B cell (primary cell): ENCODE data around the gene BRD9. TPM values are rescaled to one million over a fixed set of nuclear protein-coding genes. Genes with fewer than 3 reads are reported as not detected.

ENCODE experiments used
- ATAC-seq: fragments of 200-7000 bp; cut with Tn5 transposase; one replicate; pipeline ENCODE4 v1.10.0; 2021; ENCODE audit warnings: low read depth, mild to moderate bottlenecking, moderate number of reproducible peaks, moderate library complexity
- CTCF ChIA-PET: fragments of 350-600 bp; sonication (Branson Sonifier 250); formaldehyde crosslinking; loops from one replicate; lab custom pipeline; 2021; ENCODE audit warnings: antibody characterized with exemption, inconsistent platforms; lab: Charles Lee
- POLR2A ChIA-PET: fragments of 350-600 bp; sonication (Branson Sonifier 250); formaldehyde crosslinking; loops from one replicate; lab custom pipeline; 2021; ENCODE audit warnings: antibody characterized with exemption; lab: Charles Lee
- DNase-seq: peaks from one replicate; pipeline ENCODE4 v3.0.0; 2013
- H2AFZ ChIP-seq: 2 replicates; pipeline ENCODE4 v1.6.1; 2012; ENCODE audit warnings: mild to moderate bottlenecking, low read depth, low read length; ENCODE audit not compliant: insufficient read depth, poor library complexity, severe bottlenecking
- H3K27ac ChIP-seq, 2 donors: 1 replicate in 1 of 2; 2 replicates in 1 of 2; pipeline ENCODE4 v1.5.1; 2012 to 2013; ENCODE audit warnings: low read length in 2 of 2, mild to moderate bottlenecking in 2 of 2, moderate library complexity in 1 of 2
- H3K27me3 ChIP-seq, 4 experiments: fragments of 200-600 bp in 1 of 4; sonication (generic) in 1 of 4; replicated peaks in 1 of 4; 1 replicate in 2 of 4; 2 replicates in 2 of 4; pipeline versions ENCODE4 v1.6.1 to v1.7.0; 2013 to 2016; ENCODE audit warnings: low read length in 3 of 4, mild to moderate bottlenecking in 2 of 4, mixed read lengths in 1 of 4, moderate library complexity in 1 of 4; ENCODE audit not compliant: insufficient read depth in 4 of 4, control insufficient read depth in 3 of 4; ENCODE audit errors: control extremely low read depth in 1 of 4
- H3K36me3 ChIP-seq, 2 experiments: replicated peaks in 1 of 2; 1 replicate in 1 of 2; 2 replicates in 1 of 2; pipeline versions ENCODE4 v1.6.1 to v1.7.1; 2013; ENCODE audit warnings: low read length in 1 of 2; ENCODE audit not compliant: insufficient read depth in 2 of 2, control insufficient read depth in 1 of 2; ENCODE audit errors: control extremely low read depth in 1 of 2, extremely low read depth in 1 of 2
- H3K4me1 ChIP-seq, 2 donors: fragments of 200-600 bp in 1 of 2; sonication (generic) in 1 of 2; 1 replicate in 1 of 2; 2 replicates in 1 of 2; pipeline versions ENCODE4 v1.5.1 to v1.6.1; 2013 to 2017; ENCODE audit warnings: low read length in 2 of 2; ENCODE audit not compliant: control insufficient read depth in 2 of 2, insufficient read depth in 2 of 2
- H3K4me2 ChIP-seq: replicated peaks from 2 replicates; pipeline ENCODE3; 2012; ENCODE audit warnings: mild to moderate bottlenecking, low read depth, low read length; ENCODE audit not compliant: poor library complexity, severe bottlenecking
- H3K4me3 ChIP-seq, 5 experiments: fragments of 200-600 bp in 1 of 5; sonication (generic) in 1 of 5; 1 replicate in 3 of 5; 2 replicates in 2 of 5; pipeline versions ENCODE4 v1.5.1 to v1.7.0; 2011 to 2016; ENCODE audit warnings: low read length in 4 of 5, mild to moderate bottlenecking in 4 of 5, low read depth in 2 of 5, control low read depth in 1 of 5, moderate library complexity in 1 of 5; ENCODE audit not compliant: insufficient read depth in 1 of 5; ENCODE audit errors: control extremely low read depth in 1 of 5, extremely low read depth in 1 of 5
- H3K79me2 ChIP-seq: fragments of 200-600 bp; sonication (generic); one replicate; pipeline ENCODE4 v1.6.0; 2016; ENCODE audit warnings: low read length; ENCODE audit not compliant: control insufficient read depth, insufficient read depth
- H3K9ac ChIP-seq: fragments of 200-600 bp; sonication (generic); 2 replicates; pipeline ENCODE4 v1.6.1; 2017; ENCODE audit warnings: mild to moderate bottlenecking, low read length, moderate library complexity
- H3K9me3 ChIP-seq, 3 donors: one replicate each; pipeline versions ENCODE4 v1.6.1 to v1.7.1; 2013; ENCODE audit warnings: low read length in 2 of 3; ENCODE audit not compliant: control insufficient read depth in 2 of 3, insufficient read depth in 1 of 3; ENCODE audit errors: control extremely low read depth in 1 of 3
- H4K20me1 ChIP-seq: 2 replicates; pipeline ENCODE4 v1.6.0; 2012; ENCODE audit warnings: mild to moderate bottlenecking, low read length; ENCODE audit not compliant: insufficient read depth, control insufficient read depth, poor library complexity, severe bottlenecking
- H3K27ac Mint-ChIP-seq: one replicate; pipeline ENCODE4 v1.8.0; 2021; ENCODE audit warnings: mixed read lengths
- H3K27me3 Mint-ChIP-seq: one replicate; pipeline ENCODE4 v1.8.0; 2021; ENCODE audit warnings: mixed read lengths
- H3K4me1 Mint-ChIP-seq: one replicate; pipeline ENCODE4 v1.8.0; 2021; ENCODE audit warnings: mixed read lengths
- H3K4me3 Mint-ChIP-seq: one replicate; pipeline ENCODE4 v1.8.0; 2021; ENCODE audit warnings: mixed read lengths
- H3K9me3 Mint-ChIP-seq: one replicate; pipeline ENCODE4 v1.8.0; 2022; ENCODE audit warnings: mixed read lengths; ENCODE audit not compliant: insufficient read depth
- EZH2 ChIP-seq: IDR thresholded peaks from 2 replicates; pipeline ENCODE4 v1.6.1; 2012; ENCODE audit warnings: borderline replicate concordance, low read depth, mild to moderate bottlenecking, moderate library complexity, low read length; ENCODE audit not compliant: insufficient read depth, poor library complexity, severe bottlenecking
- WGBS: methylation state at CpG from one replicate; pipeline ENCODE4 v1.1.5; 2013; ENCODE audit warnings: missing lambda C conversion rate; ENCODE audit not compliant: insufficient coverage; 5-methylcytosine and 5-hydroxymethylcytosine counted together
- intact Hi-C: fragments of 100-400 bp; cut with micrococcal nuclease; formaldehyde crosslinking; loops from one replicate; pipeline ENCODE4 v1.10.0; 2022
- polyA plus RNA-seq: library from polyadenylated mRNA; depleted of rRNA; stranded (reverse); fragments of >200 nt; gene quantifications from 2 replicates; pipeline ENCODE4 v1.2.3, GENCODE V29; 2012
- total RNA-seq, 2 donors: library from RNA; stranded (reverse); fragments of 120-200 nt in 1 of 2; gene quantifications; 1 replicate in 1 of 2; 2 replicates in 1 of 2; pipeline versions ENCODE4 v1.2.3 to v1.2.4, GENCODE V29; 2013 to 2022
- TF ChIP-seq, protein P1 (sequence below): fragments of 200-600 bp; IDR thresholded peaks from one replicate; pipeline ENCODE4 v1.8.0; 2022; ENCODE audit warnings: antibody characterized with exemption, mild to moderate bottlenecking

Gene BRD9
- total and polyA plus RNA-seq, 2 donors (not counting 1 experiment from before 2014, with no cell fraction given): 28.3 to 68.6 TPM

- Histone ChIP-seq H3K27ac (no peak overlapping the region), H3K79me2 (no peaks in the 10 kb centered on the region), H2AFZ (no peak overlapping the region), H3K27me3 (peaks cover 0 to 3% (median 0%) of the 10 kb centered on the region in 4 experiments), H3K9ac (no peak overlapping the region), H3K36me3 (no peaks in the 10 kb centered on the region), H3K4me3 (no peak overlapping the region), H3K4me1 (no peaks in the 10 kb centered on the region), H4K20me1 (no peaks in the 10 kb centered on the region), H3K9me3 (no peaks in the 10 kb centered on the region), H3K4me2 (no peak overlapping the region)
- no peak overlapping the region for H3K27ac Mint-ChIP-seq
- intact Hi-C loops: no loop called here
- ATAC-seq (no peak), DNase-seq (no peak)
- H3K27me3 Mint-ChIP-seq: peaks cover 6% of the 10 kb centered on the region
- no peaks in the 10 kb centered on the region for H3K9me3 Mint-ChIP-seq
- peaks cover 4% of the 10 kb centered on the region for H3K4me1 Mint-ChIP-seq
- TF ChIP-seq EZH2: no peak
- TF ChIP-seq, protein P1, sequence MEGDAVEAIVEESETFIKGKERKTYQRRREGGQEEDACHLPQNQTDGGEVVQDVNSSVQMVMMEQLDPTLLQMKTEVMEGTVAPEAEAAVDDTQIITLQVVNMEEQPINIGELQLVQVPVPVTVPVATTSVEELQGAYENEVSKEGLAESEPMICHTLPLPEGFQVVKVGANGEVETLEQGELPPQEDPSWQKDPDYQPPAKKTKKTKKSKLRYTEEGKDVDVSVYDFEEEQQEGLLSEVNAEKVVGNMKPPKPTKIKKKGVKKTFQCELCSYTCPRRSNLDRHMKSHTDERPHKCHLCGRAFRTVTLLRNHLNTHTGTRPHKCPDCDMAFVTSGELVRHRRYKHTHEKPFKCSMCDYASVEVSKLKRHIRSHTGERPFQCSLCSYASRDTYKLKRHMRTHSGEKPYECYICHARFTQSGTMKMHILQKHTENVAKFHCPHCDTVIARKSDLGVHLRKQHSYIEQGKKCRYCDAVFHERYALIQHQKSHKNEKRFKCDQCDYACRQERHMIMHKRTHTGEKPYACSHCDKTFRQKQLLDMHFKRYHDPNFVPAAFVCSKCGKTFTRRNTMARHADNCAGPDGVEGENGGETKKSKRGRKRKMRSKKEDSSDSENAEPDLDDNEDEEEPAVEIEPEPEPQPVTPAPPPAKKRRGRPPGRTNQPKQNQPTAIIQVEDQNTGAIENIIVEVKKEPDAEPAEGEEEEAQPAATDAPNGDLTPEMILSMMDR: no peak
- CTCF ChIA-PET: no interaction called here
- no peak overlapping the region for H3K4me3 Mint-ChIP-seq
- POLR2A ChIA-PET: no interaction called here
- WGBS: 91% methylated on average over 16 of the region's 16 CpGs
Observed at GRCh38 chr5:851553-851952, 41.0 kb downstream of the BRD9 start.

GRCh38 chr5:851076-851475 is 41.5 kb downstream of the BRD9 start:
- no peak for TF ChIP-seq EZH2
- TF ChIP-seq, protein P1: no peak
- CTCF ChIA-PET: no interaction called here
- no peaks in the 10 kb centered on the region for H3K9me3 Mint-ChIP-seq
- no peak overlapping the region for H3K27ac ChIP-seq
- H3K4me2 ChIP-seq: no peak overlapping the region
- 81% methylated on average over 15 of the region's 19 CpGs for WGBS
- peaks cover 6% of the 10 kb centered on the region for H3K4me1 Mint-ChIP-seq
- no peak overlapping the region for H3K9ac ChIP-seq
- H3K79me2 ChIP-seq: no peaks in the 10 kb centered on the region
- intact Hi-C loops: no loop called here
- H3K27me3 ChIP-seq: peaks cover 0 to 3% (median 0%) of the 10 kb centered on the region in 4 experiments
- no peaks in the 10 kb centered on the region for H3K9me3 ChIP-seq
- no peaks in the 10 kb centered on the region for H3K4me1 ChIP-seq
- no peaks in the 10 kb centered on the region for H3K36me3 ChIP-seq
- H3K27ac Mint-ChIP-seq: no peak overlapping the region
- H4K20me1 ChIP-seq: no peaks in the 10 kb centered on the region
- DNase-seq: no peak
- H2AFZ ChIP-seq: no peak overlapping the region
- H3K4me3 Mint-ChIP-seq: no peak overlapping the region
- POLR2A ChIA-PET: no interaction called here
- ATAC-seq: no peak
- peaks cover 6% of the 10 kb centered on the region for H3K27me3 Mint-ChIP-seq
- H3K4me3 ChIP-seq: no peak overlapping the region
